Fibroblast of lung (primary cell): Measurements from ENCODE around the gene GRIPAP1. TPM values are rescaled to one million over a fixed set of nuclear protein-coding genes. Genes with fewer than 3 reads are reported as not detected.

Source experiments
- DNase-seq, 2 donors: peaks; one replicate each; pipeline versions ENCODE4 v3.0.0 to v3.0.0-alpha.2; 2010; ENCODE audit warnings: low read depth in 2 of 2
- H2AFZ ChIP-seq: 2 replicates; pipeline ENCODE4 v1.5.1; 2012; ENCODE audit warnings: low read length, control low read depth, inconsistent platforms
- H3K27ac ChIP-seq: 2 replicates; pipeline ENCODE4 v1.5.1; 2011; ENCODE audit warnings: low read length, control low read depth; ENCODE audit not compliant: insufficient read depth
- H3K27me3 ChIP-seq: 2 replicates; pipeline ENCODE4 v1.5.1; 2011; ENCODE audit warnings: mild to moderate bottlenecking, low read length; ENCODE audit not compliant: control insufficient read depth, insufficient read depth
- H3K36me3 ChIP-seq: 2 replicates; pipeline ENCODE4 v1.5.1; 2011; ENCODE audit warnings: low read length; ENCODE audit not compliant: control insufficient read depth, insufficient read depth
- H3K4me1 ChIP-seq: 2 replicates; pipeline ENCODE4 v1.5.1; 2011; ENCODE audit warnings: low read length; ENCODE audit not compliant: control insufficient read depth, insufficient read depth; ENCODE audit errors: extremely low read depth
- H3K4me2 ChIP-seq: 2 replicates; pipeline ENCODE4 v1.5.1; 2011; ENCODE audit warnings: low read length, control low read depth; ENCODE audit not compliant: insufficient read depth; ENCODE audit errors: extremely low read depth
- H3K4me3 ChIP-seq, 4 experiments: fragments of 200-600 bp in 1 of 4; sonication (generic) in 1 of 4; replicated peaks in 1 of 4; 2 replicates each; pipeline ENCODE4 v1.5.1; 2011 to 2016; ENCODE audit warnings: low read length in 4 of 4, low read depth in 3 of 4, mild to moderate bottlenecking in 3 of 4, control low read depth in 2 of 4, inconsistent platforms in 1 of 4, mixed read lengths in 1 of 4; ENCODE audit not compliant: insufficient read depth in 1 of 4; ENCODE audit errors: control extremely low read depth in 1 of 4
- H3K79me2 ChIP-seq: 2 replicates; pipeline ENCODE4 v1.5.1; 2012; ENCODE audit warnings: mild to moderate bottlenecking, low read length, inconsistent platforms; ENCODE audit not compliant: control insufficient read depth, insufficient read depth
- H3K9ac ChIP-seq: 2 replicates; pipeline ENCODE4 v1.5.1; 2011; ENCODE audit warnings: mild to moderate bottlenecking, low read length, control low read depth; ENCODE audit not compliant: insufficient read depth
- H3K9me3 ChIP-seq: 2 replicates; pipeline ENCODE4 v1.5.1; 2012; ENCODE audit warnings: low read depth, low read length; ENCODE audit not compliant: control insufficient read depth, insufficient read depth
- H4K20me1 ChIP-seq: 2 replicates; pipeline ENCODE4 v1.5.1; 2011; ENCODE audit warnings: low read length; ENCODE audit not compliant: control insufficient read depth, insufficient read depth; ENCODE audit errors: extremely low read depth
- CTCF ChIP-seq, 2 donors: IDR thresholded peaks in 1 of 2; conservative IDR thresholded peaks in 1 of 2; 1 replicate in 1 of 2; 2 replicates in 1 of 2; pipeline ENCODE4 v1.5.1; 2011 to 2012; ENCODE audit warnings: low read length in 2 of 2, control low read depth in 1 of 2, inconsistent platforms in 1 of 2, low read depth in 1 of 2, mild to moderate bottlenecking in 1 of 2
- EZH2 ChIP-seq: IDR thresholded peaks from 2 replicates; pipeline ENCODE4 v1.5.1; 2012; ENCODE audit warnings: low read length, control low read depth, mild to moderate bottlenecking; ENCODE audit errors: missing control alignments
- polyA plus RNA-seq, 2 donors: library from polyadenylated mRNA; depleted of rRNA in 1 of 2; stranded (reverse) in 1 of 2; unstranded in 1 of 2; fragments of >200 nt; gene quantifications; 2 replicates each; pipeline ENCODE4 v1.2.1, GENCODE V29; 2011 to 2012; ENCODE audit warnings: missing spikeins in 1 of 2
- total RNA-seq: library from RNA; depleted of rRNA; stranded (reverse); fragments of >200 nt; gene quantifications from 2 replicates; pipeline ENCODE4 v1.2.1, GENCODE V29; 2014

Gene GRIPAP1
- total and polyA plus RNA-seq, 2 donors (not counting 1 experiment from before 2014, with no cell fraction given): 18.5 to 26.4 TPM

- no peaks in the 10 kb centered on the region for H3K36me3 ChIP-seq
- DNase-seq: no peak
- H4K20me1 ChIP-seq: no peaks in the 10 kb centered on the region
- no peaks in the 10 kb centered on the region for H3K4me1 ChIP-seq
- H2AFZ ChIP-seq: no peak overlapping the region
- no peaks in the 10 kb centered on the region for H3K79me2 ChIP-seq
- H3K4me2 ChIP-seq: no peak overlapping the region
- H3K9me3 ChIP-seq: no peaks in the 10 kb centered on the region
- no peaks in the 10 kb centered on the region for H3K27me3 ChIP-seq
- no peak overlapping the region for H3K9ac ChIP-seq
- TF ChIP-seq EZH2: no peak
- TF ChIP-seq CTCF (conservative IDR thresholded peaks at IDR 0.05 in 1 of 2, IDR thresholded peaks at IDR 0.05 in 1 of 2; ENCODE audit: low read depth in 1 of 2, low read length in 2 of 2): no peak
- no peak overlapping the region for H3K4me3 ChIP-seq
- H3K27ac ChIP-seq: no peak overlapping the region
These were observed 36.1 kb downstream of the GRIPAP1 start for GRCh38 chrX:48965959-48966358.

DNA sequence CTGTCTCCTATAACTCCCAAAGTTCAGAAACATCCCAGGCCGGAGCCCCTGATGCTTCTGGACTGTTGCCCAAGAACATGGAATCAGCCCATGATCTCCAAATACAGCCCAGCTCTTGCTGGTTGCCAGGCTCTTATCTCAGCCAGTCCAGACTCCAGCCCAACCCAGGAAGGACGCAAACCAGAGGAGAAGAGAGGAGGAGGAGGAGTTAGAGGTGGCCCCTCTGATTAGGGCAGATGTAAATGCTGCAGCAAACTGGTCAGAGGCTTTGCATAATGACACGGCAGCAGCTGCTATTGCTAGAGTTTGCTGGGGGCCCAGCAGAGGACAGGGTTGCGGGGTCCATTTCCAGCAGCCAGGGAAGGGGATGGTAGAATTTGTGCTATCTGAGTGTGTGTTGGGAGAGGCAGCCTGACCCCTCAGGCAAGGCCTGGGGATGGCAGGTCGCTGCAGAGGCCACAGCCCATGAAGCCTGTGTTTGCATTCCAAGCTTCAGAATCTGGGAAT, 40.4 kb downstream of the GRIPAP1 start:
- Histone ChIP-seq H3K4me2 (no peak overlapping the region), H2AFZ (no peak overlapping the region), H3K4me3 (no peak overlapping the region), H4K20me1 (no peaks in the 10 kb centered on the region), H3K27me3 (no peaks in the 10 kb centered on the region), H3K79me2 (peaks cover 5% of the 10 kb centered on the region), H3K4me1 (peaks cover 3% of the 10 kb centered on the region), H3K9ac (no peak overlapping the region), H3K36me3 (no peaks in the 10 kb centered on the region), H3K9me3 (no peaks in the 10 kb centered on the region), H3K27ac (no peak overlapping the region)
- no peak for TF ChIP-seq CTCF (conservative IDR thresholded peaks at IDR 0.05 in 1 of 2, IDR thresholded peaks at IDR 0.05 in 1 of 2; ENCODE audit: low read depth in 1 of 2, low read length in 2 of 2)
- TF ChIP-seq EZH2: no peak
- DNase-seq: peak in 1 of 2 donors; percentile 14

- Histone ChIP-seq H4K20me1 (no peaks in the 10 kb centered on the region), H3K79me2 (peaks cover 19% of the 10 kb centered on the region), H3K9me3 (no peaks in the 10 kb centered on the region), H3K4me2 (no peak overlapping the region), H3K9ac (no peak overlapping the region), H3K4me1 (peaks cover 5% of the 10 kb centered on the region), H3K36me3 (no peaks in the 10 kb centered on the region), H3K27ac (no peak overlapping the region), H2AFZ (no peak overlapping the region), H3K4me3 (no peak overlapping the region), H3K27me3 (no peaks in the 10 kb centered on the region)
- DNase-seq: no peak
- TF ChIP-seq EZH2 (no peak), CTCF (conservative IDR thresholded peaks at IDR 0.05 in 1 of 2, IDR thresholded peaks at IDR 0.05 in 1 of 2; ENCODE audit: low read depth in 1 of 2, low read length in 2 of 2) (no peak)
These were observed 41.8 kb downstream of the GRIPAP1 start for GRCh38 chrX:48960291-48960690.
